CD4-positive, alpha-beta T cell treated with Interleukin-17A for 4 hours (primary cell): ENCODE results near the gene AXL.
"Not testable (repeated sequence)": the region's sequence is repeated elsewhere in the genome, so short reads cannot be mapped to it uniquely, and the experiment has no call there.

ENCODE experiments used
- DNase-seq: peaks from one replicate; pipeline ENCODE4 v3.0.0-alpha.2; 2020; ENCODE audit warnings: mixed read lengths

AXL gene

DNA sequence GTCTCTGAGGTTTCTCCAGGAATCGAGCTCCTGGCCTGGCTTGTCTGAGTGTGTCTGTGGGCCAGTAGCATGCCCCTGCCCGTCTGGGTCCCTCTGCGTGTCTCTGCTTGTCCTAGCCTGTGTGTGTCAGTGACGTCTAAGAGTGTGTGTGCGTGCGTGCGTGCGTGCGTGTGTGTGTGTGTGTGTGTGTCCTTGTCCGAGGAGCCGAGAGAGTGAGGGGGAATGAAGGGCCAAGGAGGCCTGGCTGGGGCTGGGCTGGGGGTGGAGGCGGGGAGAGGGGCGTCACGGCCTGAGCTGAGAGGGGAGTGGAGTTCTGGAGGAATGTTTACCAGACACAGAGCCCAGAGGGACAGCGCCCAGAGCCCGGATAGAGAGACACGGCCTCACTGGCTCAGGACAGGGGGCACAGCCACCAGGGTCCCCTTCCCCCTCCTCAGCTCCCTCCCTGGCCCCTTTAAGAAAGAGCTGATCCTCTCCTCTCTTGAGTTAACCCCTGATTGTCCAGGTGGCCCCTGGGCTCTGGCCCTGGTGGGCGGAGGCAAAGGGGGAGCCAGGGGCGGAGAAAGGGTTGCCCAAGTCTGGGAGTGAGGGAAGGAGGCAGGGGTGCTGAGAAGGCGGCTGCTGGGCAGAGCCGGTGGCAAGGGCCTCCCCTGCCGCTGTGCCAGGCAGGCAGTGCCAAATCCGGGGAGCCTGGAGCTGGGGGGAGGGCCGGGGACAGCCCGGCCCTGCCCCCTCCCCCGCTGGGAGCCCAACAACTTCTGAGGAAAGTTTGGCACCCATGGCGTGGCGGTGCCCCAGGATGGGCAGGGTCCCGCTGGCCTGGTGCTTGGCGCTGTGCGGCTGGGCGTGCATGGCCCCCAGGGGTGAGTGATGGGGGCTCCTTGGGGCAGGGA lies at the start of gene AXL:
Gene AXL (plus strand): TSS at position 609 of the 893 bp plus-strand sequence. CDS start 170 bp downstream, at position 779.
- no peak for DNase-seq

DNA sequence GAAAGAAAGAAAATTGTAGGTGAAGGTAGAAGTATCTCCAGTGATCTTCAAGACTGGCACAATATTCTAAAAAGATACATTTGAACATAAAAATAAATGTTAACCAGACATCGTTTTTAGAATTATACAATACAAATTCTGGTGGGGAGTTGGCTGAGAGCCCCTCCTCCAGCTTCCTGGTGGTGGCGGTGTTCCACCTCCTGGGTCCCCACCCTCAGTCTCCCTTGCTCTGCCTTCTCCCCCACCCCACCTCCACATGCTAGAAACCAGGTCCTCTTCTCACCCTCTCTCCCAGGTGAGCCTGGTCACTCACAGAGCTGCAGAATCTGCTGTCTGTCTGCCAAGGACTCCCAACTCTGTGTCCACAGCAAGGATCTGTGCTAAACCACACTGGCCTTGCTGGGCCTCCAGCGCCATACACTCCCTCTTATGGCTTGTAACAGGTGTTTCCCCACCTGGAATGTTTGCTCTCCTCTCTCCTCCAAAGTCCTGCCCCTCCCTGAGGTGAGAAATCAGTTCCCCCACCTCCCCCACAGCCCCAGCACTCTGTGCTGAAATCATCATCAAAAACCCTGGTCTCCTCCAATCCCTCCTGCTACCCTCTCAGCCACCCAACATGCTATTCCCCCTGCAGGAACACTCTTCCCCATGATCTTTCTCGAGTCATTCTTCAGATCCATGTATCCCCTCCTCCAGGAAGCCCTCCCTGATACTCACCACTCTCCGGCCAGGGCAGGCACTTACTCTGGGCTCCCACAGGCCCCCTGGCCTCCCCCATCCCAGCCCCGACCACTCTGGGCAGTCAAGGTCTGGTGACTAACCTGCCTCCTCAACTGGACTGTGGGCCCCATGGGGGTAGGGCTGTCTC lies 46.5 kb upstream of the AXL start:
- no peak for DNase-seq

DNA sequence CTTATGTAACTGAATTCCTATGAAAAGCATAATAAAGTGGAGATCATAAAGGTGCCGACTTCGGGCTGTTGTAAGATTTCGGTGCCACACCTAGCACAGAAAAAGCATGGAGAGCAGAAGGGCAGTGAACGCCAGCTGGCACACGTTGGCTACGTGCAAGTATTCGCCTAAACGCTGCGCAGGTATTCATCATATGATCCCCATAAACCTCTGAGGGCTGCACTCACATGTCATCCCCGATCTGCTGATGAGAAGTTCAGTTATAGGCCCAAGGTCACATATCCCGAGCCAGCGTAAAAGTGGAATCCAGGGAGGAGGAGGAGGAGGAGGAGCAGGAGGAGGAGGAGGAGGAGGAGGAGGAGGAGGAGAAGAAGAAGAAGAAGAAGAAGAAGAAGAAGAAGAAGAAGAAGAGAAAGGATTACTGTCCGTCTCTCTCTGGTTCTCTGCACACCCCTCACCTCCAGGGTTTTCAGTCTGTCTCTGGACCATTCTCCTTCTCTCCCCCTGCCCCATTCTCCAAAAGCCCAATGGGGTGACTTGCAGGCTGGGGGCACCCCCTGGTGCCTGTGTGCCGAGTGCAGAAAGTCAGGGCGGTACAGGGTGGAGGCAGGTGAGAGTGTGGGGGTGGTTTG lies 44.6 kb upstream of the AXL start:
- DNase-seq: no peak

DNA sequence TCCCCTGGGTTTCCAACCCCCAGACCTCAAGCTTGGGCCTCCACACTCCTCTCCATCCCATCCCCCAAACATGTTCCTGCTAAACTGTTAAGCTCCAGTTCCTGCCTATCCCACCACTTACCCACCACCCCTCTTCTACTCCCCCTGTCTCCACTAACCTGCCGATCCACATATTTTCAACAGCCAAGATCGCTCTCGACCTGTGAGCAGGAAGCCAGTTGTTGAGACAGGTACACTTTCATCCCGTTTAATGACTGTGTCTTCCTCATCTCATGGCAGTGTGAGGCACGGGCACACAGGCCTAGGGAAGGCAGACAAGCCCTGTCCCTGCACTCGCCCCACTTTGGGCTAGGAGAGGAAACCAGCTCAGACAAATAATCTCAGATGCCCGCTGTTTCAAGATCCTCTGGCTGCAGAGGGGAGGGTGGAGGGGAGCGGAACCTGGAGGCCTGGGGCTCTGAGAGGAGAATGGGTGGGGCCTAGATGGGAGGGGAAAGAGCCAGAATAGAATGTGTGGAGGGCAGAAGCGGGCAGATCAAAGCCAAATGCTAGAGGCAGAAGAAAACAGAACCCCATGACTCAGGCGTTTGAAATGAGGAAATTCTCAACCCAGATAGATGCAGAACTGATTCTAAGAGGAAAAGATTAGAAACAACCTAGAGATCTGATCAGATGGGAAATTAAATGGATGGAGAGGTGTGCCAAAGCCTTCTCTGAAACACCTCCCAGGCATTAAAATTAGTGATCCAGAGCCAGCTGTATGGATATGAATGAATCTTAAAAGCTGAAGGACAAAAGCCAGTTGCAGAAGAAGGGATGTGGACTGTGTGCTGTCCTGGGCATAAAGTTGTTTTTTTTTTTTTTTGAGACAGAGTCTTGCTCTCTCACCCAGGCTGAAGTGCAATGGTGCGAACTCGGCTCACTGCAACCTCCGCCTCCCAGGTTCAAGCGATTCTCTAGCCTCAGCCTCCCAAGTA lies 42.9 kb upstream of the AXL start:
- peak; percentile 85 for DNase-seq

DNA sequence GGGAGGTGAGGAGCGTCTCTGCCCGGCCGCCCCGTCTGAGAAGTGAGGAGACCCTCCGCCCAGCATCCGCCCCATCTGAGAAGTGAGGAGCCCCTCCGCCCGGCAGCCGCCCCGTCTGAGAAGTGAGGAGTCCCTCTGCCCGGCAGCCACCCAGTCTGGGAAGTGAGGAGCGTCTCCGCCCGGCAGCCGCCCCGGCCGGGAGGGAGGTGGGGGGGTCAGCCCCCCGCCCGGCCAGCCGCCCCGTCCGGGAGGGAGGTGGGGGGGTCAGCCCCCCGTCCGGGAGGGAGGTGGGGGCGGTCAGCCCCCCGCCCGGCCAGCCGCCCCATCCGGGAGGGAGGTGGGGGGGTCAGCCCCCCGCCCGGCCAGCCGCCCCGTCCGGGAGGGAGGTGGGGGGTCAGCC lies 38.9 kb upstream of the AXL start:
- not testable (repeated sequence) for DNase-seq

DNA sequence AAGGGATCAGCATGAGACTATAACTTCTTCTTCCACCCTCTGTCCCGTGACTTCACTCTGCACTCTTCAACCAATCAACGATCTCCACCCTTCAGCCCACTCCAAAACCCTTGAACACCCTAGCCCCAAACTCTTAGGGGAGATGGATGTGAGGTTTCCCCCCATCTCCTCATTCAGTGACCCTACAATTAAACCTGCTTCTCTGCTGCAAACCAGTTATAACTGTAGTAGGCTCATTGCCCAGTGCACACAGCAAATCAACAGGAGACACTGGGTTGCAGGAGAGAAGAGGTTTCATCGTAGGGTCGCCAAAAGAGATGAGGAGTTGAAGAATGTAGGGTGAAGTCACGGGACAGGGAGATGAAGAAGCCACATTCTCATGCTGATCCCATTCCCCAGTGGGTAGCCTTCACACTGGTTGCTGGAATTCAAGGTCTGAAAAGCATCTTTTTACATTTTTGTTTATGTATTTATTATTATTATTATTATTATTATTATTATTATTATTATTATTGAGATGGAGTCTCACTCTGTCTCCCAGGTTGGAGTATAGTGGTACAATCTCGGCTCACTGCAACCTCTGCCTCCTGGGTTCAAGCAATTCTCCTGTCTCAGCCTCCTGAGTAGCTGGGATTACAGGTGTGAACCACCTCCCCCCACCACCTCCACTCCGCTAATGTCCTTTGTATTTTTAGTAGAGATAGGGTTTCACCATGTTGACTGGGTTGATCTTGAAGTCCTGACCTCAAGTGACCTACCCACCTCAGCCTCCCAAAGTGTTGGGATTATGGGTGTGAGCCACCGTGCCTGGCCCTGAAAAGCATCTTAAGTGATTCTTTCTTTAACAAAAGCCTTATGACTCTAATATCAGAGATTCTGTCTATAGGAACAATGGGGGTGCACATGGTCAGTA lies 31.8 kb upstream of the AXL start:
- no peak for DNase-seq

DNA sequence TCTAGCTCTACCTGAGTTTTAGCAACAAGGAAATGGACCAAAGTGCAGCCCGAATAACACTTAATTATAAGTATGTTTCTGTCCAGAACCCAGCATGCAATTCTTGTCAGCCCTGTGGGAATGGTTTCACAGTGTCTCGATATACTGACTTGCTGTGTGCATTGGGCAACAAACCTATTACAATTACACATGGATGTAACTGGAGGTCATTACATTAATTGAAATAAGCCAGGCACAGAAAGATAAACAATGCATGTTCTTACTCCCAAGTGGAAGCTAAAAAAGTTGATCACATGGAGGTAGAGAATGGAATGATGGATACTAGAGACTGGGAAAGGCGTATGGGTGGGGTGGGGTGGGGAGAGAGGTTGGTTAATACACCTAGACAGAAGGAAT lies 31.1 kb upstream of the AXL start:
- no peak for DNase-seq

DNA sequence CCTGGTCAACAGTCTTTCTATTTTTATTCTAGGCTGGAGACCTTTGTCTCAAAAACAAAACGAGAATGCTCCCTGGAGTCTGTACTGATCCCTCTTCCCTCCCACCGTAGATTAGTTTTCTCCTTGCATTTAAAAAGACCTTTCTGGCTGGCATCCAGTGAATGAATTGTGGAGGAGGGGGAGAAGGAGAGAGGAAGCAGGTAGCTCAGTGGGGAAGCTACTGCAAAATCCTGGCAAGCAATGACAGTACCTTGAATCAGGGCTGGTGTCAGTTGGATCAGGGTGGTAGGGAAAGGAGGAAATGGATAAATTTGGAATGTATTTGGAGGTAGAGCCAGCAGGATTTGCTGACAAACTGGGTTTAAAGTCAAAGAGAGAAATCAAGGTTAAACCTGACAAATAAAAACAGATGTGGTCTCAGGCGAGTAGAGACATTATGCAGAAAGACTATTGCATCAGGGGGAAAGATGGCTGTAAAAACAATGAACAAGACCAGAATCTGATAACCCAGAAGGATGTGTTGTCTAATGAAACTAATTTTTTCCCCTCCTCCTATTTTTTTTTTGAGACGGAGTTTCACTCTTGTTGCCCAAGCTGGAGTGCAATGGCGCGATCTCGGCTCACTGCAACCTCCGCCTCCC lies 29.5 kb upstream of the AXL start:
- no peak for DNase-seq

DNA sequence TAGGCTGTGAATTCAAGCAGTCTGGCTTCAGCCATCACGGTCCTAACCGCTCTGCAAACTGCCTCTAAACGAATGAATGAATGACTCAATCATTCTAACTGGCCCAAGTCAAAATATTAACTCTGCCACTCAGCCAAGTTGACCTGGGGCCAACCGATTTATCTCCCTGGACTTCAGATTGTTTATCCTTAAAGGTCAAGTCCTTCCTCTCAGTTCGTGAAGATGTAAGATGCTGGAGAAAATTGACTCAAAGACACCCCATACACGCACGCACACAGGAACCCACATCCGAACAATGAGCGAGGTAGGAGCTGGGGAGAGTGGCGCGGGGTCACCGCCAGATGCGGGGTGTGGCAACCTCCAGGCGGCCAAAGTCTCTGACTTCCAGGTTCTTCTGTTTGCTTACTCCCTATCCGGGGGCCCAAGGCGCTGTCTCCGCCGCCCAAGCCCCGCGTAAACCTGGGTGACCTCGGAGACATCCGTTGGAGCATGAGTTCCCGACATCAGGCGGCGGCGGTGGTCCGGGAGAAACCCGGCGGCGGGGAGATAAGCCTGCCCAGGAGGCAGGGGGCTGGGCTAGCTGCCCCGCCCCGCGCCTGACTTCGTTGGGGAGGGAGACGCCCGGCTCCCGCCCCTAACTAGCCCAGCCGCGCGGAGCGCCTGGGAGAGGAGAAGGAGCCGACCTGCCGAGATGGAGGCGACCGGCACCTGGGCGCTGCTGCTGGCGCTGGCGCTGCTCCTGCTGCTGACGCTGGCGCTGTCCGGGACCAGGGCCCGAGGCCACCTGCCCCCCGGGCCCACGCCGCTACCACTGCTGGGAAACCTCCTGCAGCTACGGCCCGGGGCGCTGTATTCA lies 26.2 kb upstream of the AXL start, which contains the start of gene CYP2S1:
Gene CYP2S1 (plus strand): TSS at position 646 of the 856 bp plus-strand sequence. CDS start 46 bp downstream, at position 692.
- DNase-seq: peak; percentile 31

DNA sequence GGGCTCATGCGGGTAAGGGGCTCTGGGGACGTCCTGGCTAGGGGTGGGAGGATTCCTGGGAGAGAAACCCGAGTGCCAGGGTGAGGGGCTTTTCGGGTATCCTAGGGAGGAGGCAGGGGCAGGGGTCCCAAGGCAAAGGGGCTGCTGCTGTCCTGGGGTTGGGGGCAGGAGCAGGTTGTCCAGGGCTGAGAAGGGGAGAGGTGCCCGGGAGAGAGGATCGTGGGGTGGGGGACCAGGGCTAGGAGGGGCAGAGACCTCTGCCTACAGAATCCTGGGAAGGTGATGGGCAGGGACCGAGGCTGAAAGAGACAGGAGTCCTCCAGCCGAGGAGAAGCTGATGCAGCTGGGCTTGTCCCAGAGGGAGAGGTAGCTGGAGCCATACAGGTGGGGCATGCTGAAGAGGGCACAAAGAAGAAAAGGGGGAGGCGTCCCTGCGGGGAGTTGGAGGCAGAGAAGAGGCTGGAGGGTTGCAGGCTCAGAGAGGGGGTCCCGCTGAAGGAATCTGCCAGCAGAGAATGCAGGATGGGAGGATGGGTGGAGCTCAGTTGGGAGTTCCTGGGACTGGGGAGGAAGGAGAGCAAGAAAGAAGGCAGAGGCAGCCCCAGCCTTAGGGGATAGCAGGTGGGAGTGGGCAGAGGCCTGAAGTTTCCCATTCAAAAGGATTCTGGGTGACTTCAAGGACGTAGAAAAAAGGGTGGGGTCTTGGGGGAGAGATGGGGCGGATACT lies 25.4 kb upstream of the AXL start:
- DNase-seq: no peak

DNA sequence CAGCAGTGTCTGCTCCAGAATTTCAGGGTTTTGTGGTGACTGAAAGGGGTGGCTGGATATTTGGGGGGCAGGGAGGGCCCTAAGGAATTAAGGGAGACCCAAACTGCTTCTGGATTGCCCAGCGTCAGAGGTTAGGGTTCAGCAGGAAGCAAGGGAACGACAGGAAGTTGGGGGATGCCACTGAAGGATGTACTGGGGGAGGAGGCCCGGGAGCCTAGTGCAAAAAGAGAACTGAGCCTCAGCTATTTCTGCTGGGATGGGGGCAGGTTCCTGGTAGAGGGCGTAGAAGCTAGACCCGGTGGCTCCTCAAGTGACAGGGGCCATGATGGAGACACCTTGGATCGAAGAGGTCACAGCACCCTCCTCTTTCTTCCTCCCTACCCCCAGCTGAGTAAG lies 24.9 kb upstream of the AXL start:
- no peak for DNase-seq

DNA sequence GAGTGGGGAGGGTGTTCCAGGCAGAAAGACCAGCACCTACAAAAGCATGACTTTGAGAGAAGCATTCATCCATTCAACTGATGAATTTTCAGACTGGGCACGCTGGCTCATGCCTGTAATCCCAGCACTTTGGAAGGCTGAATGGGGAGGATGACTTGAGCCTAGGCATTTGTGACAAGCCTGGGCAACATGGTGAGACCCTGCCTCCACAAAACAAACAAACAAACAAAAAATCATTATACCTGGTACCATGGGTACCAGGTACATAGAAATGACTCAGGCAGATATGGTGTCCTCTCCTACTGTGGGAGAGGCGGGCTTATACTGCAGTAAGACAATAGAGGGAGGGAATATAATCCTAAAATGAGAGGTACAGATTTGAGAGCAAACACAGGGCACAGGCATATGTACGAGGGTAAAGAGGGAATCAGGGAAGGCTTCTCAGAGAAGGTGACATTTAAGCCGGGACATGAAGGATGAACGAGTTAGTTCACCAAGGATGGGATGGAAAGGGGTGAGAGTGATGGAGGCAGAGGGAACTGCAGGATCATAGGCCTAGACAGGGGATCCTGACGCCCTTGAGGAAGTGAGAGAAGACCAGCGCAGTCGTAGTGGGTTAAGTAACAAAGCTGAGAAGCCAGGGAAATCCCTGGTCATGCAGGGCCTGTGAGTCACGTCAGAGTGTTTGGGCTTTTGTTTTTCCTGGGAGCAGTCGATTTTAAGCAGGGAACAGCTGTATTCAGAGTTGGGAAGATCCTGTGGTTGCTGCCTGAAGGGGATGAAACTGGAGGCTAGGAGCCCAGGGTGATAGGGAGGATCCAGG lies 23.1 kb upstream of the AXL start:
- no peak for DNase-seq

DNA sequence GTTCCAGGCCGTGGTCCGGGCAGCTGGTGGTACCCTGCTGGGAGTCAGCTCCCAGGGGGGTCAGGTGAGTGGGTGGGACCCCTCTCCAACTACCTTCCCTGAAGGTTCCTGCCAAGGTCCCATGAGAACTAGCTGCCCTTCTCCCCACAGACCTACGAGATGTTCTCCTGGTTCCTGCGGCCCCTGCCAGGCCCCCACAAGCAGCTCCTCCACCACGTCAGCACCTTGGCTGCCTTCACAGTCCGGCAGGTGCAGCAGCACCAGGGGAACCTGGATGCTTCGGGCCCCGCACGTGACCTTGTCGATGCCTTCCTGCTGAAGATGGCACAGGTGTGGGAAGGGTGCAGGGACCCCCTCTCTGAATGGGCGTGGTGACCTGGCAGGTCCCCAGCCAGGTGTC lies 20.5 kb upstream of the AXL start:
- DNase-seq: no peak

DNA sequence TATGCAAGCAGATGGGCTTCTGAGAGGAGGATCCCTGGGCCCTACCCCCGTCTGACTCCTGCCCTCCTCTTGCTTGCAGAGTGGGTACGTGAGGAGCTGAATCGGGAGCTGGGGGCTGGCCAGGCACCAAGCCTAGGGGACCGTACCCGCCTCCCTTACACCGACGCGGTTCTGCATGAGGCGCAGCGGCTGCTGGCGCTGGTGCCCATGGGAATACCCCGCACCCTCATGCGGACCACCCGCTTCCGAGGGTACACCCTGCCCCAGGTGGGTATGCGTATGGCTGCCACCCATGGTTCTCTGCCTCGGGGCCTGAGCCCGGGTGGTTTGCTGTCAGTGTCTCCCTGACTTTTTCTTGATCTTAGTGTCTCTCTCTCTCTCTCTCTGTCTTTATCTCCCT lies 15.7 kb upstream of the AXL start:
- DNase-seq: no peak

DNA sequence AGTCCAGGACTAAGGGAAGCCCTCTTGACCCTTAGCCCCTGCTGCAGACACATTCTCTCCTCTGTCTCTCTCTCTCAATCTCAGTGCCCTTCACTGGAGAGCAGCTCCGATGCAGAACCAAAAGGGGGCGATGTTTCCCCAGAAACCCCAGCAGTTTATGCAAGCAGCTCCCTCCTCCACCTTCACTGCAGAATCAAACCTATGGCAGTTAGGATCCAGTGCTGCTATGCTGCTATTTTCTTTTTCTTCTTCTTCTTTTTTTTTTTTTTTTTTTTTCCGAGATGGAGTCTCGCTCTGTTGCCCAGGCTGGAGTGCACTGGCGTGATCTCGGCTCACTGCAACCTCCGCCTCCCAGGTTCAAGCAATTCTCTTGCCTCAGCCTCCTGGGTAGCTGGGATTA lies 14.7 kb upstream of the AXL start:
- peak; percentile 91 for DNase-seq

DNA sequence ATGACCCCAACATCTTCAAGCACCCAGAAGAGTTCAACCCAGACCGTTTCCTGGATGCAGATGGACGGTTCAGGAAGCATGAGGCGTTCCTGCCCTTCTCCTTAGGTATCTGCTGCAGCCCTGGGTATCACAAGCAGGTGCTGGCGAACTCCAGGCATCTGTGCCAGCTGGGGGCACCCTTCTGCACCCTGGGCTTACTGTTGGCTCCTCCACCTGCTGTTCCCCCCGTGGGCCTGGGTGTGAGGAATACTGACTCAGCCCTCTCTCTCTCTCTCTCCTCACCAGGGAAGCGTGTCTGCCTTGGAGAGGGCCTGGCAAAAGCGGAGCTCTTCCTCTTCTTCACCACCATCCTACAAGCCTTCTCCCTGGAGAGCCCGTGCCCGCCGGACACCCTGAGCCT lies 13.0 kb upstream of the AXL start:
- peak; percentile 52 for DNase-seq

DNA sequence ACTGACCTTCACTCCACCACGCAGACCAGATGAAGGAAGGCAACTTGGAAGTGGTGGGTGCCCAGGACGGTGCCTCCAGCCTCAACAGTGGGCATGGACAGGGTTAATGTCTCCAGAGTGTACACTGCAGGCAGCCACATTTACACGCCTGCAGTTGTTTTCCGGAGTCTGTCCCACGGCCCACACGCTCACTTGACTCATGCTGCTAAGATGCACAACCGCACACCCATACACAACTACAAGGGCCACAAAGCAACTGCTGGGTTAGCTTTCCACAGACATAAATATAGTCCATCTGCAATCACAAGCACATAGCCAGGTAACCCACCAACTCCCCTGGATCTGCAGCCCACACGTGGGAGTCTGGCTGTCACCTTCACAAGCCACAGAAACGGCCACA lies 12.6 kb upstream of the AXL start:
- no peak for DNase-seq
